K562 (cell line): ENCODE data around the gene RPL26. TPM values are rescaled to one million over a fixed set of nuclear protein-coding genes. Genes with fewer than 3 reads are reported as not detected.

Experiments
- ARNT ChIP-seq, 2 experiments: fragments of 450-650 bp; IDR thresholded peaks; 2 replicates each; pipeline ENCODE4 v1.6.1; 2016; ENCODE audit warnings: mild to moderate bottlenecking in 1 of 2
- BRF1 ChIP-seq: IDR thresholded peaks from 3 replicates; pipeline ENCODE4 v1.6.1; 2011; ENCODE audit warnings: borderline replicate concordance, mild to moderate bottlenecking; ENCODE audit not compliant: insufficient read length; ENCODE audit errors: extremely low read depth
- CEBPZ ChIP-seq: fragments of 150-350 bp; IDR thresholded peaks from 2 replicates; pipeline ENCODE4 v1.6.1; 2014; ENCODE audit warnings: low read depth, mild to moderate bottlenecking, low read length, borderline replicate concordance
- CREB1 ChIP-seq, 2 experiments: sonication (generic) in 1 of 2; formaldehyde crosslinking in 1 of 2; IDR thresholded peaks; 2 replicates each; pipeline versions ENCODE4 v1.6.1 to v1.8.0; 2012 to 2022; ENCODE audit warnings: inconsistent platforms in 1 of 2, mild to moderate bottlenecking in 1 of 2, missing genetic modification reagents in 1 of 2, moderate library complexity in 1 of 2
- FOXP1 ChIP-seq: sonication (generic); formaldehyde crosslinking; IDR thresholded peaks from 2 replicates; pipeline ENCODE4 v1.8.0; 2022; ENCODE audit warnings: mild to moderate bottlenecking, missing genetic modification reagents
- POLR2B ChIP-seq: fragments of 450-650 bp; IDR thresholded peaks from 2 replicates; pipeline ENCODE4 v1.6.1; 2018; ENCODE audit warnings: low read depth; ENCODE audit not compliant: partially characterized antibody
- POLR2G ChIP-seq: fragments of 200-400 bp; formaldehyde crosslinking; IDR thresholded peaks from 2 replicates; pipeline ENCODE4 v1.6.1; 2017; ENCODE audit warnings: low read depth, mild to moderate bottlenecking, antibody characterized with exemption, low read length, moderate library complexity
- PYGO2 ChIP-seq: fragments of 450-650 bp; IDR thresholded peaks from 2 replicates; pipeline ENCODE4 v1.6.1; 2016; ENCODE audit warnings: mild to moderate bottlenecking, missing genetic modification characterization, moderate library complexity, missing compliant biosample characterization
- ZBTB7A ChIP-seq: IDR thresholded peaks from 2 replicates; pipeline ENCODE4 v1.6.1; 2011; ENCODE audit warnings: low read depth, mild to moderate bottlenecking, low read length, moderate library complexity, borderline replicate concordance; ENCODE audit not compliant: control insufficient read depth
- ZNF695 ChIP-seq: fragments of 450-650 bp; formaldehyde crosslinking; IDR thresholded peaks from 2 replicates; pipeline ENCODE4 v1.4.0; 2020; ENCODE audit warnings: mild to moderate bottlenecking, moderate library complexity
- ZZZ3 ChIP-seq: fragments of 450-650 bp; IDR thresholded peaks from 2 replicates; pipeline ENCODE4 v1.6.1; 2016; ENCODE audit warnings: antibody characterized with exemption, mild to moderate bottlenecking, moderate library complexity
- polyA plus RNA-seq, 8 experiments: library from polyadenylated mRNA; depleted of rRNA in 4 of 8; stranded (reverse) in 5 of 8; unstranded in 3 of 8; fragments of >200 nt; fragmentation: Nextera tagmentation in 2 of 8; fragmentation: Illumina TruSeq in 1 of 8; extraction: Ambion mirVana in 2 of 8; extraction: Trizol in 1 of 8; gene quantifications; 2 replicates each; pipeline versions ENCODE4 v1.2.1 to v1.2.3, GENCODE V29; 2011 to 2014; ENCODE audit warnings: inconsistent platforms in 1 of 8, missing spikeins in 1 of 8
- total RNA-seq, 7 experiments: library from RNA; depleted of rRNA in 6 of 7; stranded (reverse); fragments of >200 nt in 6 of 7; fragmentation: Illumina TruSeq in 2 of 7; extraction: Trizol in 2 of 7; gene quantifications; 2 replicates each; pipeline versions ENCODE4 v1.2.1 to v1.2.3, GENCODE V29; 2011 to 2021; ENCODE audit warnings: low replicate concordance in 1 of 7
- TF ChIP-seq, protein P1 (sequence below), 2 experiments: fragments of 450-650 bp in 1 of 2; sonication (generic) in 1 of 2; formaldehyde crosslinking in 1 of 2; IDR thresholded peaks in 1 of 2; conservative IDR thresholded peaks in 1 of 2; 2 replicates each; pipeline versions ENCODE4 v1.6.1 to v1.8.1; 2016 to 2023; ENCODE audit warnings: mild to moderate bottlenecking in 2 of 2, moderate library complexity in 2 of 2, inconsistent platforms in 1 of 2, missing genetic modification reagents in 1 of 2
- TF ChIP-seq, protein P2 (sequence below): IDR thresholded peaks from 2 replicates; pipeline ENCODE4 v1.6.1; 2012; ENCODE audit warnings: low read depth, low read length, improper control_type of control experiment, borderline replicate concordance
- TF ChIP-seq, protein P3 (sequence below), 2 experiments: fragments of 150-350 bp in 1 of 2; IDR thresholded peaks; 2 replicates each; pipeline ENCODE4 v1.6.1; 2012 to 2016; ENCODE audit warnings: low read depth in 2 of 2, low read length in 2 of 2, mild to moderate bottlenecking in 1 of 2, moderate library complexity in 1 of 2

The RPL26 gene
- total and polyA plus RNA-seq, 9 of the 15 experiments (the other 6 are each of a cell fraction or from before 2014, with no cell fraction given), result 1,474 to 4,074 (median 2,904) TPM

DNA sequence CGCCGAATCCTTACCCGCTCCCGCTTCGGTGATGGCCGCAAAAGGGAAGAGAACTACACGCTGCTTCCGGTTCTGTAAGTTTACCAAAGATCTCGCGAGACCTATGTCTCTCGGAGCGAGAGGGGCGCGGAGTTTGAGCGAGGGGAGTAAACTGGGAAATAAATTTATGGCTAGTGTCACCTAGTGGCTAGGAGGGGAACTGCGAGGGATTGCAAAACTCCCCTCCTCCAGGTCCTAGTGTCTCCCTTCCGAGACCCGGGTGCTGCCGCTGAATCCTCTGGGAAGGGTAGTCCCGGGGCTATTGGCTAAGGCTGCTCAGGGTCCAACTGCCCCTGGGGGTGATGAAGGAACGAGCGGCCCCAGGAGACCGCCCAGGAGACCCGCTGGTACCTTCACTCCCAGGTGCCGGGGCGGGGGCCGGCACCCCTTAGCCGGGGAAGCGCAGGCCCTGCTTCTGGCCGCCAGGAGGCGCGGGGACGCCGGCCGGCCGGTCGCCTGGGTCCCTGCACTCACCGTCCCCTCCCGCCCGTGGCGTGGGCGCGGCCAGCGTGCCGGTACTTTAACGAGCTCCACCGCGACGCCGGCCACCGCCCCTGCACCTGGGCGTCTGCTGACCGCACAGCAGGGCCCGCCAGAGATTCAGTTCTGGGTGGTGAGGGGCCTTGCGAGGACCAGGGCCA lies at the start of gene RPL26 (continued):
- TF ChIP-seq CREB1 (IDR thresholded peaks at IDR 0.05) (0 out of 2 replicates have a peak, but pooled peaks have one; percentile 22), CREB1 (CRISPR knock-in tag; IDR thresholded peaks at IDR 0.05) (no peak), ARNT (IDR thresholded peaks at IDR 0.05) (peak in 1 of 2 experiments; percentile 83; a peak in 2 of 4 replicates), BRF1 (no peak), CEBPZ (no peak), POLR2B (peak; percentile 93), FOXP1 (peak; percentile 62; the same call in 1 of the 2 replicates), ZBTB7A (peak; percentile 70), PYGO2 (tag) (no peak), ZZZ3 (0 out of 2 replicates have a peak, but pooled peaks have one; percentile 15), POLR2G (peak; percentile 76), ZNF695 (CRISPR knock-in tag) (no peak)
- TF ChIP-seq, protein P1, sequence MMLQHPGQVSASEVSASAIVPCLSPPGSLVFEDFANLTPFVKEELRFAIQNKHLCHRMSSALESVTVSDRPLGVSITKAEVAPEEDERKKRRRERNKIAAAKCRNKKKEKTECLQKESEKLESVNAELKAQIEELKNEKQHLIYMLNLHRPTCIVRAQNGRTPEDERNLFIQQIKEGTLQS (IDR thresholded peaks at IDR 0.05), result 0 out of 2 replicates have a peak, but pooled peaks have one; percentile 12
- TF ChIP-seq, protein P1 (CRISPR knock-in tag; conservative IDR thresholded peaks at IDR 0.05), result no peak
- TF ChIP-seq, protein P2, sequence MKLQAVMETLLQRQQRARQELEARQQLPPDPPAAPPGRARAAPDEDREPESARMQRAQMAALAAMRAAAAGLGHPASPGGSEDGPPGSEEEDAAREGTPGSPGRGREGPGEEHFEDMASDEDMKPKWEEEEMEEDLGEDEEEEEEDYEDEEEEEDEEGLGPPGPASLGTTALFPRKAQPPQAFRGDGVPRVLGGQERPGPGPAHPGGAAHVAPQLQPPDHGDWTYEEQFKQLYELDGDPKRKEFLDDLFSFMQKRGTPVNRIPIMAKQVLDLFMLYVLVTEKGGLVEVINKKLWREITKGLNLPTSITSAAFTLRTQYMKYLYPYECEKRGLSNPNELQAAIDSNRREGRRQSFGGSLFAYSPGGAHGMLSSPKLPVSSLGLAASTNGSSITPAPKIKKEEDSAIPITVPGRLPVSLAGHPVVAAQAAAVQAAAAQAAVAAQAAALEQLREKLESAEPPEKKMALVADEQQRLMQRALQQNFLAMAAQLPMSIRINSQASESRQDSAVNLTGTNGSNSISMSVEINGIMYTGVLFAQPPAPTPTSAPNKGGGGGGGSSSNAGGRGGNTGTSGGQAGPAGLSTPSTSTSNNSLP, result peak; percentile 67; the same call in 1 of the 2 replicates
- TF ChIP-seq, protein P3, sequence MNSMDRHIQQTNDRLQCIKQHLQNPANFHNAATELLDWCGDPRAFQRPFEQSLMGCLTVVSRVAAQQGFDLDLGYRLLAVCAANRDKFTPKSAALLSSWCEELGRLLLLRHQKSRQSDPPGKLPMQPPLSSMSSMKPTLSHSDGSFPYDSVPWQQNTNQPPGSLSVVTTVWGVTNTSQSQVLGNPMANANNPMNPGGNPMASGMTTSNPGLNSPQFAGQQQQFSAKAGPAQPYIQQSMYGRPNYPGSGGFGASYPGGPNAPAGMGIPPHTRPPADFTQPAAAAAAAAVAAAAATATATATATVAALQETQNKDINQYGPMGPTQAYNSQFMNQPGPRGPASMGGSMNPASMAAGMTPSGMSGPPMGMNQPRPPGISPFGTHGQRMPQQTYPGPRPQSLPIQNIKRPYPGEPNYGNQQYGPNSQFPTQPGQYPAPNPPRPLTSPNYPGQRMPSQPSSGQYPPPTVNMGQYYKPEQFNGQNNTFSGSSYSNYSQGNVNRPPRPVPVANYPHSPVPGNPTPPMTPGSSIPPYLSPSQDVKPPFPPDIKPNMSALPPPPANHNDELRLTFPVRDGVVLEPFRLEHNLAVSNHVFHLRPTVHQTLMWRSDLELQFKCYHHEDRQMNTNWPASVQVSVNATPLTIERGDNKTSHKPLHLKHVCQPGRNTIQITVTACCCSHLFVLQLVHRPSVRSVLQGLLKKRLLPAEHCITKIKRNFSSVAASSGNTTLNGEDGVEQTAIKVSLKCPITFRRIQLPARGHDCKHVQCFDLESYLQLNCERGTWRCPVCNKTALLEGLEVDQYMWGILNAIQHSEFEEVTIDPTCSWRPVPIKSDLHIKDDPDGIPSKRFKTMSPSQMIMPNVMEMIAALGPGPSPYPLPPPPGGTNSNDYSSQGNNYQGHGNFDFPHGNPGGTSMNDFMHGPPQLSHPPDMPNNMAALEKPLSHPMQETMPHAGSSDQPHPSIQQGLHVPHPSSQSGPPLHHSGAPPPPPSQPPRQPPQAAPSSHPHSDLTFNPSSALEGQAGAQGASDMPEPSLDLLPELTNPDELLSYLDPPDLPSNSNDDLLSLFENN (IDR thresholded peaks at IDR 0.05; ENCODE audit: low read depth in 2 of 2, low read length in 2 of 2), result 0 out of 4 replicates have a peak, but pooled peaks of 1 of the 2 experiments have one; percentile 7
